HG02798 (cell line): Measurements from ENCODE around the gene OR51L1.

Source experiments
- ATAC-seq: cut with Tn5 transposase; IDR thresholded peaks from one replicate; pipeline ENCODE4 v1.9.1; 2021; ENCODE audit warnings: mild to moderate bottlenecking; ENCODE audit not compliant: unreplicated experiment, poor library complexity

The OR51L1 gene

GRCh38 chr11:5046226-5046625, 51.6 kb downstream of the OR51L1 start, which contains the start of gene OR52J3:
Gene OR52J3, plus strand, starts transcription at chr11:5046526. Its CDS starts 0 bp downstream, at chr11:5046526.
- no peak for ATAC-seq

- no peak for ATAC-seq
Measured at GRCh38 chr11:5046754-5047330, 52.2 kb downstream of the OR51L1 start.
